IPS-11a (cell line): ENCODE results near the gene OXCT1.

Source experiments
- H3K4me3 ChIP-seq: one replicate; pipeline ENCODE4 v1.5.1; 2013; ENCODE audit warnings: low read depth, low read length, control low read depth

The OXCT1 gene

DNA sequence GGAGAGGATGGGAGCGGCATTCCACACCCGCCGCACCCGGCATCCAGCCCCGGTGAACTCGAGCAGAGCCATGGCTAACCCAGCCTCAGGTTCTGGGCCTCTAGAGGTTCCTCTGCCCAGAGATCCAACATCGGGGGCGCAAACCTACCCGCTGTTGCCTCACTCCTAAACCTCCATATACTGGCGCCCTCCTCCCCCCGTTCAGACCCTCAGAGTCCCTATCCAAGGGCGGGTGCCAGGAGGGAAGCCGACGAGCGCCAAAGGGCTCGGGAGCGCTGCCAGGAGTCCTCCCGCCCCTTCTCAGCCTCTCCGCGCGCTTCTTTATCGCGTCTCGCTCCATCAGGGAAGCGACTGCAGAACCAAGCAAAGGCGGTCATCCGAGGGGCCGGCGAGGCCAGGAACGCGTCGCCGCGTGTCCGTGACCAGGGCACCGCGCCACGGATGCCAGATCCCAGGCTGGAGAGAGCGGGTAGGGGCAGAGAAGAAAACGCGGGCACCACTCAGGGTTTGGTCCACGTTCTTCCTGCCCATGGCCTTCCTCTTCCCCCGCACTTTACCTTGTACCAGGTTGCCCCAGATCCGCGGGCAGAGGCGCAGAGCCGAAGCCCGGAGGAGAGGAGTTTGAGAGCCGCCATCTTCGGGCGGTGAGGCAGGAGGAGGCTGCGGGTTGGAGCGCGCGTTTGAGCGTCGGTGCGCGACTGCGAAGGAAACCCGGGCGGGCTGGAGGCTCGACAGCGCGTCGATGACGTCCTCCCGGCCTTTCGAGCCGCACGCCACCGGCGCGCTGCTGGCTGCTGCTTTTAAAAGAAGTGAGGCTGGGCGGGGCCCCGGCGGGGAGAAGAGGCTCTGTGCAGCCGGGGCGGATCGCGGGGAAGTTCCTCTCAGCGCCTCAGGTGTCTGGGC is at the start of gene OXCT1:
Gene OXCT1 (minus strand): TSS at position 702 of the 903 bp plus-strand sequence. CDS start 67 bp downstream, at position 635.
- peak within 1 kb of the TSS; percentile 91 for H3K4me3 ChIP-seq

DNA sequence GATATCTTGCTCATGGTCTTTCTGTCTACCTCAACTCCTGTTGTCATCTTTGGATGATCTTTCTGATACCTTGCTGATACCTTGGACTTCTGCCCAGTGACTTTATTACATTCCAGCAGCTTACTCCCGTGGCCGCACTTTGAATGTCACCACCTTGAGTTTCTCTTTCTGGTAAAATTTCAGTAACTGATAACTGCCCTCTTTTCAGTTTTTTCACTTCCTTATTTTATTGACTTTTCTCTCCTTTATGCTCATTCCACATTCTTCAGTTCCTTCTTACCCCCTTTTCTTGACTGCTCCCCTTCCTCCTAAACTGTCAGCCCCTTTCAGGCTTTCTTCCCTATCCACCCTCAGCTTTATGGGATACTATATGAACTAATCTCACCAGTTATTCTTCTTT is 47.9 kb upstream of the OXCT1 start:
- no peak overlapping the region for H3K4me3 ChIP-seq

DNA sequence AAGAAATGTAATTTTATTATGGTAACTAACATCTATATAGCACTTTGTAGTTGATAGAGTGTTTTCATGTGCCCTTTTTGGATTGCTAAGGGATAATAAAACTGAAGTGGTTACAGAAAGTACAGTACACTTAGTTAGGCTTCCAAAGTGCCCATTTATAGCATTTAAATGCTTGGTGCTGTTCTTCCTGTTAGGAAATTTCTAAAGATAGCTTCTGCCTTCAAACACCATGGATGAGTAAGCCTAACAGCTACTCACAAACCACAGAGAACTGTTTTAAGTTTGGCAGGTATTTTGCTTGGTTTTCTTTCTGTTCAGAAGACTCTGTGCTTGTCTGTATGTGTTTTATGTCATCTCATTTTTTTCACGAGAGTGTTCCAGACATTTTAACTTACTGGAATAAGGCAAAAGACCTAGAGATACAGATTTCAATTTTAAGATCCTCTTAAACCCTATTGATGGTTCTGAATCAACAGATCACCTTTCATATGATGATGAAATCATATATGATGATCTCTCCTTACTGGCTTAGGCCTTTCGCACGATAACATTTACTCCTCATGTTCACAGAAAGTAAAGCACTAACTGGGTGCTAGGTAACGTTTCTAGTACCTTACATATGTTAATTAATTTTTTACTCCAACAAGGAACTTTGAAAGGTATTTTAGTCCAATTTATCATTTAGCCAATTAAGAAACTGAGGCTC is 38.3 kb upstream of the OXCT1 start:
- H3K4me3 ChIP-seq: no peak overlapping the region

DNA sequence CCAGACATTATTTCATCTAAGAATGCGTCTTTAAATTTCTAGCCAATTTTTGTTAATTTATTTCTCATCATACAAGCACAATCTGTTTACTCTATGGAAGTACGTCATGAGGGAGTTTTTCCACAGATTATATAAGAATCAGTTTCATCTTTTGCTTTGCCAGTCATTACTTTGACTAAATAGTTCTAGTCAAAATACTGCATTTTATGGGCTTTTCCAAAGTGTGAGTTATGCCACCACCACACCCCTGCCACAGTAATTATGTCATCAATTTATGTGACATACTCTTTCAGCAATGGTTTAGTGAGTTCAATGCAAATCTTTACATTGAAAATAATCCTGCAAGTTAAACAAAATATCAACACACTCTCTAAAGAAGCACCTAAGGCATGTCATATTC is 35.9 kb upstream of the OXCT1 start:
- H3K4me3 ChIP-seq: no peak overlapping the region

DNA sequence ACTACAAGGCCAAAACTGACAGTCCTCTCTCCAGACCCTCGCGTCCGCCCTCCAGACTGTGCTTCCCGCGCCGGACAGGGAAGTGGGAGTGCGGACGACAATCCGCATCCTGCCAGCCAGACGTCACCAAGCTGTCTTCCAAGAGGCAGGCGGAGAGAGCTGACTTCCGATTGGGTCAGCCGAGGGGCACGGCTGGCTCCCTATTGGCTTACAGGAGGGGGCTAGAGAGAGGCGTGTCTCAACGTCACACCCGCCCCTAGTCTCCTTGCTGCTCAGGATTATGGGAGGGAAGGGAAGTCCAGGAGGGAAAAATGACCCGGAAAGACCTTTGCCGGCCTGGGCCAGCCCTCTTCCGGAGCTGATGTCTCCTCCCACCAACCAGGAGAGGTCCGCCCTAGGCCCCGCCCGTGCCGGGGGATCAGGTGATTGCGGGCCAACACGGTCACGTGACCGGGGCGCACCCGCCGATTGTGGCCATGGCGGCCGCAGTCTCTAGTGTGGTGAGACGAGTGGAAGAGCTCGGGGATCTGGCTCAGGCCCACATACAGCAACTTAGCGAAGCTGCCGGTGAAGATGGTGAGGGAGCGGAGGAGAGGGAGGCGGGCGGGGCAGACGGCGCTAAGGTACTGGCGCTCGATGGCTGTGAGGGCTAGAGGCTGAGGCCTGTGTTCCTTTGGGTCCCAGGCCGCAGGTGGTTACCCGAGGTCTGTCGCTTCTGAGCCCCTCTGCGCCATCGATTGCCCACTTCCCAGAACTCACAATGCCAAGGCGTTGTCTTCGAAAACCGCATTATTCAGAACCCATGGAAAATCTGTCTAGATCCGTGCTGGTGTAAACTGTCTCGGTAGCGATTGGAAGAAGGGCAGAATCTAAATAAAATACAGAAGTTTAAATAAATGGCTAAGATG is 33.9 kb upstream of the OXCT1 start, which contains the start of gene RIMOC1:
Gene RIMOC1 (plus strand): TSS at position 453 of the 908 bp plus-strand sequence. CDS start 24 bp downstream, at position 477.
- peak within 1 kb of the TSS; percentile 98 for H3K4me3 ChIP-seq

DNA sequence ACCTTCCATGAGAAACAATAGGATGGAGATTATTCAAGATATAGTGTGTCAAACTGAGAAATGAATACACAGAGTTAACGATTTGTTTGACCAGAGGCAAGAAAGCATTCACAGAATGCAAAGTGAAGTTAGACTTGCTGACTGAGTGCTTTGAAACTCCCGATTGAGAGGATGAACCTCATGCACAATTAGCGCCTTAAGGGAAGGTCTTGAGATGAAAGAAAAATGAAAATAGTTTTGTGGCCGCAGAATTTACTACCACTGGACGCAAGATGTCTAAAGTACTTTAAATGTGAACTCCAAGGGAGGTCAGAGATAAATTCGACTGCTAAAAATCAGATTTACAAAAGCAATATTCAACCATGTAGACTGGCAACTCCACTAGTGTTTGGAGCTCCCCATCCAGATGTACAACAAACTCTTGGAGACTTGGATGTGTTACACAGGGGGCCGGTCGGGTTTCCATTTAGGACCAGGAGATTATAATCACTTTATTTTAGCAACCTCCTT is 33.2 kb upstream of the OXCT1 start:
- peak overlapping the region; percentile 37 for H3K4me3 ChIP-seq

DNA sequence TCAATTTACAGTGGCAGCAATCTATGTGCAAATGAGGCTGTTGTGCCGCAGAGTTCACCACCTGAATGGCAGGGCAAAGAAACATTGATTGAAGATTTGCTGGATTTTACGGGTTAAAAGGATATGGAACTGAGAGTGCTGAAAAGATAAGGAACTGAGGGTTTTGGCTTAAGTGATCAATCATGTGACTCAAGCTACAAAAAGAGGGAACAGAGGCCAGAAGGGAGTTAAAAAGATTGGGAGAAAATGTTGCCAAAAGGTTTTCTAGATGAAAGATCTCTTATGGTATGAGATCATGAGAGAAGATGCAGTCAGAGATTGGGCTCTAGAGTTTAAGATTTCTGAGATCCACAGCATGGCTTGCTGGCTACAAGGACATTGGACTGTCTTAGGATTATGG is 26.0 kb upstream of the OXCT1 start:
- H3K4me3 ChIP-seq: no peak overlapping the region

DNA sequence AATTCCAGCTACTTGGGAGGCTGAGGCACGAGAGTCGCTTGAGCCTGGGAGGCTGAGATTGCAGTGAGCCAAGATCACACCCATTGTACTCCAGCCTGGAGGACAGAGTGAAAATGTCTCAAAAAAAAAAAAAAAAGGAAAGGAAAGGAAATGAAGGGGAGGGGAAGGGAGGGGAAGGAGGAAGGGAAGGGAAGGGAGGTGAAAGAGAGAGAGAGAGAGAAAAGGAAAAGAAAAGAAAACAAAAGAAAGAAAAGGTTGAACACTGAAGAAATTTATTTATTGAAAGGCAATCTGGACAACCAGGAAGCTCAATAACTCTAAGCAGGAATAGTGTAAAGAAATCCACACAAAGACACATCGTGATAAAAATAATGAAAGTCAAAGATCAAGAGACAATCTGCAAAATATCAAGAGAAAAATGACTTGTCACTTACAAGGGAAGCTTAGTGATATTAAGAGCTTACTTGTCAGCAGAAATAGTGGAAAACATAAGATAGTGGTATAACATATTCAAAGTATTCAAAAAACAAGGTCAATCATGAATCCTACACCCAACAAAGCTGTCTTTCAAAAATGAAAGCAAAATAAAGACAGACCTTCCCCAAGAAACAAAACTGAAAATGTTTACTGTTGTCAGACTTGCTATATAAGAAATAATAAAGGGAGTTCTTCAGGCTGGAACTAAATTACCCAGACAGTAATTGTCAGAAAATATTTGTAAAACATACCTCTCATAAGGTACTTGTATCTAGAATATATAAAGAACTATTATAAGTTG is 23.0 kb upstream of the OXCT1 start:
- no peak overlapping the region for H3K4me3 ChIP-seq

DNA sequence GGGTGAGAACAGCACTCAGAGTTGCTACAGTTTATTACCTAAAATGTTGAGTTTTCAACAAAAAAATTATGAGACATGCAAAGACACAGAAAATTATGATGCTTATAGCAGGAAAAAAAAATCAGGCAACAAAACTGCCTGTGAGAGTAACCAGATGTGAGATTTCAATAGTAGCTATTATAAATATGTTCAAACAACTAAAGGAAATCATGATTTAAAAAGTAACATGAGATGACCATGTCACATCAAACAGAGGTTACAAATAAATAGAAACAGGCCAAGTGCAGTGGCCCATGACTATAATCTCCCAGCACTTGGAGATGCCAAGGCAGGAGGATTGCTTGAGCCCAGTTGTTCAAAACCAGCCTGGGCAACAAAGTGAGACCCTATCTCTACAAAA is 21.8 kb upstream of the OXCT1 start:
- no peak overlapping the region for H3K4me3 ChIP-seq

DNA sequence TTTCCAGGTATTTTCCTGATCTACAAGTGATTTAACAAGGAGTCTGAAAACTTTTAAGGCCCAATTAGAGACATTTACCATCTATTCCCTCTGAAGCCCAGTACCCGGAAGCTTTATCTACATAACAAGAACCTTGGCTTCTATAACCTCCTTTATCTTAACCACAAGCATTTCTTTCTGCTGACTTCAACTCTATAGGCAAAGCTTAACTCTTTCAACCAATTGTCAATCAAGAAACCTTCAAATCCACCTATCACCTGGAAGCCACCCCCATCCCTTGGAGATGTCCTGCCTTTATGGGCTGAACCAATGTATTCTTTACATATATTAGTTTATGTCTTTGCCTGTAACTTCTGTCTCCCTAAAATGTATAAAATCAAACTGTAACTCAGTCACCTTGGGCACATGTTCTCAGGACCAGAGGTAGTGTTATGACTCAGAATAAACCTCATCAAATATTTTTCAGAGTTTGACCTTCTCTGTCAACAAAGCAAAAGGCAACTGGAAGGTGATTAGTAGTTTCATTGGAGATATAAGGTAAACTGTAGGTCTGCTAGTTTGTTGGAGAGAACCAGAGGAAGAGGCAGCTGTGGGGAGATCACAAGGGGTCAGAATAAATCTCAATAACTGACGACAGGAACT is 21.0 kb upstream of the OXCT1 start:
- no peak overlapping the region for H3K4me3 ChIP-seq

DNA sequence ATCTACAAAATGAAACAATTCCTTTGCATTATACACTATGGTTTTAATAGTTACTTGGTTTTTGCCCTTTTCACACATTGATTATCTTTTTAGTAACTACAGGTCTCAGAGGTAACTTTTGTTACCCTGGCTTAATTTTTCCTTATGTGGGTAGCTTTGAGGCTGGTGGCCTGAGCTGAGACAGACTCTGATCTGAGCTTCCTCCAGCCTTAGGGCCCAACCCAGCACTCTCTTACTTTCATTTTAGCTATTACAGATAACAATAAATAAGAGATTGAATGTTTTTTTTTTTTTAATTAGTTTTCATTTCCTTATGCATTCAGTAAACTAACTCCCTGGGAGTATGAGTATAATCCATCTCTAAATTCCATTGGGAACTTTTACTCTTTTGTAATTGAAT is 15.1 kb upstream of the OXCT1 start:
- H3K4me3 ChIP-seq: no peak overlapping the region

DNA sequence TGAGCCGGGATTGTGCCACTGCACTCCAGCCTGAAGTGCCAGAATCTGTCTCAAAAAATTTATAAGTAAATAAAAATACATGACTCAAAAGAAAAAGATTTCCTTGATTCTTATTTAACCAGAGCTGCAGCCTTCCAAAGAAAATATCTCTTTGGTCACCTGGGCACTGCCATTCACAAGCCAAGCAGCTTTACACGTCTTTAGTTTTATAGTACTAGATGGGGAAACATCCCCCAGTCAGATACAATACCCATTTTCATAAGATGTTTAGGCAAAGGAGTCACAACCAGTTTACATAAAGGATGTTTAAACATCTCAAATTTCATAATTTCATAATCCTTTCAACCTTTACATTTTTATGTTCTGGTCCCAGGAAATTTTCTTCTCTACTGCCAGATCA is 13.7 kb upstream of the OXCT1 start:
- no peak overlapping the region for H3K4me3 ChIP-seq

DNA sequence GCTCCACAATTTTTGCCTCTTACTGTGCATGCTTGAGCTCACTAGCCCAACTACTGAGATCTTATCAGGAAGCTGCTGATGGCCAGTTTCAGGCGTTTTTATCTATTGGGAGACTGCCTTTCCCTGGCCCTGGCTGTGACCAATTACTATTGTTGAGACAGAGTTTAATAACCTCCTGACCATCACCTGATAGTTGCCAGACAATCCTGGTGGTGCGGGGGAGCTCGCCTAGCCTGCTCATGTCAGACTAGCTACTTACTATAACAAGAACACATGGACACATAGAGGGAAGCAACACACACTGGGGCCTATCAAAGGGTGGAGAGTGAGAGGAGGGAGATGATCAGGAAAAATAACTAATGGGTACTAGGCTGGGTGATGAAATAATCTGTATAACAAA is 13.0 kb upstream of the OXCT1 start:
- H3K4me3 ChIP-seq: no peak overlapping the region

DNA sequence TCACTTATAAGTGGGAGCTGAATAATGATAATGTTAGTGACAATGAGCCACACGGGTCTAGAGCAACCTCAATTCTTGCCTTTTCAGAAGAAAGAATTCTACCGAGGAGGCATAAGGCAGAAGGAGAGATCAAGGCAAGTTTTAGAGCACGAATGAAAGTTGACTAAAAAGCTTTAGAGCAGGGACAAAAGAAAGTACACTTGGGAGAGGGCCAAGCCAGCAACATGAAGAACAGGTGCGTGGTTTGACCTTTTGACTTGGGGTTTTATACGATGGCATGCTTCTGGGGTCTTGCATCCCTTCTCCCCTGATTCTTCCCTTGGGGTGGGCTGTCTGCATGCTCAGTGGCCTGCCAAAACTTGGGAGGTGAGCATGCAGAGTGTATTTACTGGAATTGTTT is 12.5 kb upstream of the OXCT1 start:
- H3K4me3 ChIP-seq: no peak overlapping the region

DNA sequence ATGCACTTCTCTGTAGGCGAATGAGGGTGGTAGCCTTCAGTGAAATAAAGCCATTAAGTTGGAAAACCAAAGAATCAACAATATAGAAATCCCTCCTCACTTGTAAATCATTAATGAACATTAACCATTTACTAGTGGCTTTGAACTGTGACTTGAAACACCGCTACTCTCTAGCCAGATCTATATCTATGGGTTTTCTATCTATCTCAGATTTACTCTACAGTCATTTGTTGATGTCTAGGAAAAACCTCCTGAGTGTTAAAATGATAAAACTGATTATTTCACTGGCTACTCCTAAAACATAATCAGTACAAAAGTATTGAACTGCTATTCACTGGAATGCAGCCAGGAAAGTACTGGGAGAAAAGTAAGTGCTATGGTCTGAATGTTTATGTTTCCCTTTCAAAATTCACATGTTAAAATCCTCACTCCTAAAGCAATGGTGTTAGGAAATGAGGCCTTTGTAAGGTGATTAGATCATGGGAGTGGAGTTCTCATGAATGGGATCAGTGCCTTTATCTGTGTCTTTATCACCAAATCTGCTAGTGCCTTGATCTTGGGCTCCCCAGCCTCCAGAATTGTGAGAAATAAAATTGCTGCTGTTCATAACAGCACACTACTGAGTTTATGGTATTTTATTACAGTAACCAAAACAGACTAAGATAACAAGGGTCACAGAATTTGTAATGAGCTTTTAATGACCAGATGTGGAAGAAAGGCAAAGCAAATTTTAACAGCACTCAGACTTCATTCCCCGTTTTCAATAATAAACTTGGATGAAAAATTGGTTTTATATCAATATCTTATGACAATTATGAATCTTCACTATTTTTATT is 8.6 kb upstream of the OXCT1 start:
- no peak overlapping the region for H3K4me3 ChIP-seq

DNA sequence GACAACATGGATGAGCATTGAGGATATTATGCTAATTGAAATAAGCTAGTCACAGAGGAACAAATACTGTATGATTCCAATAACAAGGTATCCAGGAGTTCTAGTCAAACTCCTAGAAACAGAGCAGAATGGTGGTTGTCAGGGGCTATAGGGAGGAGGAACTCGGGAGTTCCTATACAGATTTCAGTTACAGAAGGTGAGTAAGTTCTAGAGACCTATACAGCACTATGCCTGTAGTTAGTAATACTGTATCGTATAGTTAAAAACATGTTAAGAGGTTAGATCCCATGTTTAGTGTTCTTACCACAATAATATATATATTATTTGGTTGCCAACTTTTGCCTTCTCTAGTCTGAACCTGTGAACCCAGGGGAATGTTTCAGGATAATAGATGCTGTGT is 7.9 kb upstream of the OXCT1 start:
- no peak overlapping the region for H3K4me3 ChIP-seq

DNA sequence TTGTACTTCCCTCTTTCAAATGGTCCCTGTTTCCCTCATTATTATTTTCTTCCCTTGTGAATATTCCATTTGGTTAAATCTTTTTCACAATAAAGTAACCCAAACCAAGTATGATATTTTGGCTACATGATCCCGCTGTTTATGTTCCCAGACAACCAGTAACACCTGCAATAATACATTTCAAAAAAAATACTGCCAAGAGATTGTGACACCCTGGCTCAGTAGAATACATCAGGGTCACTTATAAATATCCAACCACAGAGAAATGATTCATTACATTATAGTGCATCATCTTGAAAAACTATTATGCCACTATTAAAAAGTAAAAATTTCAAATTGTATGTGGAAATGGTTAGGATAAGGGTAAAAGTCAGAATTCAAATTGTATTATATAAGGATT is 7.2 kb upstream of the OXCT1 start:
- no peak overlapping the region for H3K4me3 ChIP-seq

DNA sequence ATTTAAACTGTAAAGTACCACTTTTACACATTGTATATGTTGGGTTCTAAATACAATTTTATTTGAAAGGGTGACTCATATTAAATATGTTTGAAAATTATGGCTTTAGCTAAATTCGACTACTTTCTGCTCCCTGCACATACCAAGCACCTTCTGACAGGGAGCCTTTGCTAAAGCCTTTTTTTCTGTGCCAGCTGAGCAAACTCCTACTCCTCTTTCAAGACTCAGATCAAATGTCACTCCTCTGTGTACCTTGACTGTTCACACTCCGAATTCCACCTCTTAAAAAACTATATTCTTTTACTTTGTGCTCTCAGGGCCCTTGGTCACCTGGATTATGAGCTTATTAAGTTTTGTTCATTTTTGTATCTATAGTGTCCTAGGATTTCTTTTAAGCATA is 6.5 kb upstream of the OXCT1 start:
- H3K4me3 ChIP-seq: no peak overlapping the region

DNA sequence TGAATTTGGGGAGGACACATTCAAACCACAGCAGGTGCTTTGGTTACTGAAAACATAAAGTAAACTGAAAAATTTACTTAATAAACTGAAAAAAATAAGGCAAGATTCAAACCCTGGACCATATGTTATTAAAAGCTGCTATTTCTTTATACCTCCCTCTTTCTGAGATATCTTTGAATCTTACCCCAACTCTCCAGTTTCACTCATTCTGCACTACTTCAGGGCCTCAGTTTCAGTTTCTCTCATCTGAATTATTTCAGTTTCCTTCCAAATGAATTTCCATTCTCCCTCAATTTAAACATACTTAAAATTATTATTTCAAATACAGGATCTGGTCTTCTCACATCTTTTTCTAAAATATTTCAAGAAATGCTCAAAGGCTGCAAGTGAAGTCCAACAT is 4.9 kb upstream of the OXCT1 start:
- H3K4me3 ChIP-seq: no peak overlapping the region
